HEK293T (cell line): ENCODE measurements around the gene KRTAP11-1.

Source experiments
- BHLHE40 ChIP-seq: fragments of 450-650 bp; IDR thresholded peaks from 2 replicates; pipeline ENCODE4 v1.6.1; 2016; ENCODE audit warnings: mild to moderate bottlenecking, moderate library complexity, borderline replicate concordance
- CTBP1 ChIP-seq: fragments of 450-650 bp; IDR thresholded peaks from 2 replicates; pipeline ENCODE4 v1.6.1; 2016; ENCODE audit warnings: borderline replicate concordance
- ELF4 ChIP-seq: fragments of 450-650 bp; IDR thresholded peaks from 2 replicates; pipeline ENCODE4 v1.6.1; 2017; ENCODE audit warnings: antibody characterized with exemption
- FOXA1 ChIP-seq: fragments of 450-650 bp; IDR thresholded peaks from 2 replicates; pipeline ENCODE4 v1.6.1; 2016; ENCODE audit warnings: mild to moderate bottlenecking
- FOXK2 ChIP-seq: fragments of 450-650 bp; IDR thresholded peaks from 2 replicates; pipeline ENCODE4 v1.6.1; 2016; ENCODE audit warnings: mild to moderate bottlenecking
- FOXM1 ChIP-seq: fragments of 450-650 bp; IDR thresholded peaks from 2 replicates; pipeline ENCODE4 v1.6.1; 2017; ENCODE audit warnings: mild to moderate bottlenecking, borderline replicate concordance
- HDGF ChIP-seq: fragments of 450-650 bp; IDR thresholded peaks from 2 replicates; pipeline ENCODE4 v1.6.1; 2017; ENCODE audit warnings: antibody characterized with exemption, borderline replicate concordance
- L3MBTL2 ChIP-seq: fragments of 450-650 bp; conservative IDR thresholded peaks from 2 replicates; pipeline ENCODE4 v1.6.1; 2016; ENCODE audit warnings: mild to moderate bottlenecking
- NFRKB ChIP-seq: fragments of 450-650 bp; IDR thresholded peaks from 2 replicates; pipeline ENCODE4 v1.6.1; 2016; ENCODE audit warnings: mild to moderate bottlenecking, moderate library complexity
- SP1 ChIP-seq: fragments of 450-650 bp; IDR thresholded peaks from 2 replicates; pipeline ENCODE4 v1.6.1; 2017
- SUZ12 ChIP-seq: fragments of 450-650 bp; IDR thresholded peaks from 2 replicates; pipeline ENCODE4 v1.6.1; 2016; ENCODE audit warnings: mild to moderate bottlenecking
- TARDBP ChIP-seq: fragments of 450-650 bp; IDR thresholded peaks from 2 replicates; pipeline ENCODE4 v1.6.1; 2016
- TF ChIP-seq, protein P1 (sequence below): fragments of 450-650 bp; IDR thresholded peaks from 2 replicates; pipeline ENCODE4 v1.6.1; 2016

DNA sequence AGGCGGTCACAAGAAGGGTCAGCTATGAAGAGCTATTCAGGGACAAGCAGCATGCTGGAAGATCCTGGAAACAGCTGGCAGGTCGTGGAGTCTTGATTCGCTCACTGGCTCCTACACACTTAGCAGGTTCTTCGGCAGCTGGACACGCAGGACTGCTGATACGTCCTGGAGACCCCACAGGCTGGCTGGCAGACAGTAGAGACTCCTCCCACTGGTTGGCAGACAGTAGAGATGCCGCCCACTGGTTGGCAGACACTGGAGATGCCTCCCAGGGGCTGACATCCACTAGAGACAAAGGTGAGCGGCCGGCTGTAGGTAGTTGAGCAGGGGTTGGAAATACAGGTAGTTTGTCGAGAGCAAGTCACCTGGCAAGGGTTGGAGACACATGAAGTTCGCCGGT lies 466 bp downstream of the KRTAP11-1 start:
- no peak for TF ChIP-seq HDGF
- TF ChIP-seq, protein P1, sequence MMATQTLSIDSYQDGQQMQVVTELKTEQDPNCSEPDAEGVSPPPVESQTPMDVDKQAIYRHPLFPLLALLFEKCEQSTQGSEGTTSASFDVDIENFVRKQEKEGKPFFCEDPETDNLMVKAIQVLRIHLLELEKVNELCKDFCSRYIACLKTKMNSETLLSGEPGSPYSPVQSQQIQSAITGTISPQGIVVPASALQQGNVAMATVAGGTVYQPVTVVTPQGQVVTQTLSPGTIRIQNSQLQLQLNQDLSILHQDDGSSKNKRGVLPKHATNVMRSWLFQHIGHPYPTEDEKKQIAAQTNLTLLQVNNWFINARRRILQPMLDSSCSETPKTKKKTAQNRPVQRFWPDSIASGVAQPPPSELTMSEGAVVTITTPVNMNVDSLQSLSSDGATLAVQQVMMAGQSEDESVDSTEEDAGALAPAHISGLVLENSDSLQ = no peak
- TF ChIP-seq SUZ12 = no peak
- TF ChIP-seq TARDBP = no peak
- no peak for TF ChIP-seq ELF4
- no peak for TF ChIP-seq BHLHE40
- no peak for TF ChIP-seq FOXA1
- no peak for TF ChIP-seq FOXK2
- TF ChIP-seq FOXM1 = no peak
- no peak for TF ChIP-seq NFRKB
- TF ChIP-seq L3MBTL2 = no peak
- TF ChIP-seq SP1 = no peak
- TF ChIP-seq CTBP1 = no peak
